GM12872 (cell line): ENCODE results near the gene USP43.

Source experiments
- CTCF ChIP-seq: IDR thresholded peaks from 3 replicates; pipeline ENCODE4 v1.5.1; 2011; ENCODE audit warnings: low read depth, mild to moderate bottlenecking, low read length, moderate library complexity; ENCODE audit not compliant: insufficient read depth

USP43 gene

GRCh38 chr17:9628509-9628908 is 16.8 kb upstream of the USP43 start:
- TF ChIP-seq CTCF: no peak

DNA sequence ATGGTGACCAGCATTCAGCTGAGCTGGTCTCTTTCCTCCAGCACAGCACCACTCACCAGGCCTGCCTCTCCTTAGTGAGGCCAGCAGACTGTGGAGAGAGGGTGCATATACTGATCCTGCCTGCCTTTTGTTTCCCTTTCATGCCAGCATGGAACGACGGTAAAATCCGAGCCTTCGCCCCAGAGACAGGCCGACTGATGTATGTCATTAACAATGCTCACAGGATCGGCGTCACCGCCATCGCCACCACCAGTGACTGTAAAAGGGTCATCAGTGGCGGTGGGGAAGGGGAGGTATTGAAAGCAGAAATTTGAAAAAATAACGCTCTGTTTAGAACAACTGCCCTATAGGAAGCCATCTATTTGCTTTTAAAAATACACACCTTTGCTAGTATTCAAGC is 12.6 kb upstream of the USP43 start:
- TF ChIP-seq CTCF: no peak

DNA sequence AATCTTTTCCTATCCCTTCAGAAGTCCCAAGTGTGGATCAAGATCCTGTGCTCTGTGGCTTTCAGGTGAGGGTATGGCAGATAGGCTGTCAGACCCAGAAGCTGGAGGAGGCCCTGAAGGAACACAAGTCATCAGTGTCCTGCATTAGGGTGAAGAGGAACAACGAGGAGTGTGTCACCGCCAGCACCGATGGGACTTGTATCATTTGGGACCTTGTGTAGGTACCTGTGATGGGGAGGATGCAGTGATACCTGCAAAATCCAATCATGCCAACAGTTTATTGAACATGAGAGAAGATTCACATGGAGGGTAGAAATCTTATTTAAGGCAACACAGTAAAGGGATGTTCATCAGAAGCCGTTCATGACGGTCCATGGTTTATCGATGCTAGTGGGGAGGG is 10.0 kb upstream of the USP43 start:
- TF ChIP-seq CTCF: no peak

DNA sequence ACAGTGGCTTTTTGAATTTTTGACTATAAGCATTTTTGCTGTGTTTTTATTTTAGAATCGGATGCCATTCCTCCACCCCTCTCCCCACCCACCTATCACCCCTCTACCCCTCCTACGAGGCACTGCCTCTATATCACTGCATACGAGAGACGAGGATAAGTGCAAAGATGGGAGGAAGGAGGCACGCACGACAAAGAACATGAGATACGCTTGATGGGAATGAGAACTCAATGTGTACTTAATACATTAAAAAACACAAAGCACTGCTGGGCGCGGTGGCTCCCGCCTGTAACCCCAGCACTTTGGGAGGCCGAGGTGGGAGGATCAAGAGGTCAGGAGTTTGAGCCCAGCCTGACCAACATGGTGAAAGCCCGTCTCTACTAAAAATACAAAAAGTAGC is 8.8 kb upstream of the USP43 start:
- TF ChIP-seq CTCF: no peak

DNA sequence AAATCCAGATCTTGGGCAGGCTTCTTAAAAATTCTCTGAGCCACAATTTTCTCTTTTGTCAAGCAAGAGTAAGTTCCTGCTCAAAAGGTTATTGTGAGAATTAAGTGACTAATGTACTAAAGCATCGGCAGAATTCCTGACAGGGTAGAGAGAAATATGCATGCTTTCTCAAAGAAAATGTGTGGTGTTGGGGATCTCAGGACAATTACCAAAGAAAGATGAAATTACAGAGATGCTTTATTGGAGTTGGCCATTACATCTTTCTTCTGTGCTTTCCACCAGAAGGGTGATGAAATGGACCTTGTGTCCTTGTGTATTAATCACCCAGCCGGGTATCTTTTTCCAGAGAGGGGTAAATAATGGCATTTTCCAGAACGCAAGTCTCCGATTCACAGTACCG is 1.7 kb upstream of the USP43 start:
- no peak for TF ChIP-seq CTCF

- TF ChIP-seq CTCF: no peak
Measured at GRCh38 chr17:9645851-9646545, 681 bp downstream of the USP43 start.

DNA sequence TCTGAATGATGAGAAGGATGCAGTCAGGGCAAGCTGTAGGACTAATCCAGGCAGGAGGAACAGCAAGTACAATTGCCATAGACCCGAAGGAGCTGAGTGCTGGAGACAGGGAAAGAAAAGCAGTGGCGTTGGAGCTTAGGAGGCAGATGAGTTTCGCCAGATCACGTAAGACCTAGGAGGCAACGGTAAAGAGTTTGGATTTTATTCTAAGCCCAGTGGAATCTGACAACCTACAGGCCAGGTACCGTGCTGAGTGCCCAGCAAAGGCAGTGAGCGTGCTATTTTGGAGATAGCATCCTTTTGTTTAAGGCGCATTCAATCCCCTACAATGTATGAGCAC is 1.2 kb downstream of the USP43 start:
- no peak for TF ChIP-seq CTCF
